Measurements from ENCODE around the gene ZNF778. TPM values are rescaled to one million over a fixed set of nuclear protein-coding genes. Genes with fewer than 3 reads are reported as not detected.

Gene ZNF778
- total and polyA plus RNA-seq, 2 donors (not counting 1 experiment from before 2014, with no cell fraction given): 2.2 to 13.4 TPM

GRCh38 chr16:89194340-89195311 lies 22.9 kb upstream of the ZNF778 start:
- ATAC-seq (ENCODE audit: low read depth): no peak
- no peak overlapping the region for H3K27ac Mint-ChIP-seq
- DNase-seq: peak; percentile 29

More at GRCh38 chr16:89194340-89195311, 22.9 kb upstream of the ZNF778 start:
- H2AFZ ChIP-seq (ENCODE audit: insufficient read depth, low read depth, low read length, poor library complexity, severe bottlenecking): no peak overlapping the region
- Mint-ChIP-seq H3K4me3 (peak overlapping the region; percentile 16), H3K4me1 (peaks cover 3% of the 10 kb centered on the region), H3K9me3 (ENCODE audit: insufficient read depth) (no peaks in the 10 kb centered on the region), H3K27me3 (no peaks in the 10 kb centered on the region)
- H3K79me2 ChIP-seq (ENCODE audit: control insufficient read depth, insufficient read depth, low read length): no peaks in the 10 kb centered on the region
- TF ChIP-seq EZH2 (IDR thresholded peaks at IDR 0.05; ENCODE audit: borderline replicate concordance, insufficient read depth, low read depth, low read length, poor library complexity, severe bottlenecking) (no peak), CTCF (IDR thresholded peaks at IDR 0.05) (no peak)
- no peaks in the 10 kb centered on the region for H3K36me3 ChIP-seq (replicated peaks in 1 of 2; ENCODE audit: control extremely low read depth in 1 of 2, control insufficient read depth in 1 of 2, extremely low read depth in 1 of 2, insufficient read depth in 2 of 2, low read length in 1 of 2)
- POLR2A ChIA-PET: interaction anchor here (0.6 kb wide), 1 partner anchor 392 kb away, joined by 3 read pairs; no protein-coding TSS in a partner anchor
- no peaks in the 10 kb centered on the region for H4K20me1 ChIP-seq (ENCODE audit: control insufficient read depth, insufficient read depth, low read length, poor library complexity, severe bottlenecking)
- WGBS (ENCODE audit: insufficient coverage): 75% methylated on average over 45 of the region's 45 CpGs
- H3K9ac ChIP-seq (ENCODE audit: low read length): no peak overlapping the region
- H3K4me1 ChIP-seq (ENCODE audit: control insufficient read depth in 2 of 2, insufficient read depth in 2 of 2, low read length in 2 of 2): peaks cover 0 to under 1% of the 10 kb centered on the region in 2 donors
- CTCF ChIA-PET: no interaction called here
- peaks cover 0 to 26% (median 3%) of the 10 kb centered on the region in 4 experiments for H3K27me3 ChIP-seq (replicated peaks in 1 of 4; ENCODE audit: control extremely low read depth in 1 of 4, control insufficient read depth in 3 of 4, insufficient read depth in 4 of 4, low read length in 3 of 4)
- H3K27ac ChIP-seq (ENCODE audit: low read length in 2 of 2): no peak overlapping the region
- peaks cover 0 to 12% (median 0%) of the 10 kb centered on the region in 3 donors for H3K9me3 ChIP-seq (ENCODE audit: control extremely low read depth in 1 of 3, control insufficient read depth in 2 of 3, insufficient read depth in 1 of 3, low read length in 2 of 3)
- no peak overlapping the region for H3K4me2 ChIP-seq (replicated peaks; ENCODE audit: low read depth, low read length, poor library complexity, severe bottlenecking)
- no peak overlapping the region for H3K4me3 ChIP-seq (ENCODE audit: control extremely low read depth in 1 of 5, extremely low read depth in 1 of 5, insufficient read depth in 1 of 5, low read depth in 2 of 5, low read length in 4 of 5)
- intact Hi-C loops (cut with micrococcal nuclease): no loop called here

All from B cell (primary cell).